ENCODE data around the gene CISTR.
"Not testable (repeated sequence)": the region's sequence is repeated elsewhere in the genome, so short reads cannot be mapped to it uniquely, and the experiment has no call there.

The CISTR gene

DNA sequence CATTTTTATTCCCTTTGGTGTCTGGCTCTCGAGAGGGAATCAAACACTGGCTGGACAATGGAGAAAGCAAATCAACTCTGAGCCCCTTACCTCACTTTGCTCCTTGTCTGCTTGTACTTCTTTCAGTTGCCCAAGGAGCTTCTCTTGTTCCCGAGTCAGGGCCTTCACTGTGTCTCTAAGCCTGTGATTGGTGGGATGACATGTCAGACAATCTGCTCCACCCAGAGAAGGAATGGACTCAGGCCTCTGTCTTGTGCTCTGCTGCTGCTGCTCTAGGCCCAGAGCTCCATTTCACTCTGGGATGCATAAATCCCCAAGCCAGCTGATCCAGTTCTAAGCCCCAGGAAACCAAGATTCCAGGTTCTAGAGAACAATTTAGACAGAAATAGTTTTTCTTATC, 32.1 kb downstream of the CISTR start:
- TF ChIP-seq, protein P1, sequence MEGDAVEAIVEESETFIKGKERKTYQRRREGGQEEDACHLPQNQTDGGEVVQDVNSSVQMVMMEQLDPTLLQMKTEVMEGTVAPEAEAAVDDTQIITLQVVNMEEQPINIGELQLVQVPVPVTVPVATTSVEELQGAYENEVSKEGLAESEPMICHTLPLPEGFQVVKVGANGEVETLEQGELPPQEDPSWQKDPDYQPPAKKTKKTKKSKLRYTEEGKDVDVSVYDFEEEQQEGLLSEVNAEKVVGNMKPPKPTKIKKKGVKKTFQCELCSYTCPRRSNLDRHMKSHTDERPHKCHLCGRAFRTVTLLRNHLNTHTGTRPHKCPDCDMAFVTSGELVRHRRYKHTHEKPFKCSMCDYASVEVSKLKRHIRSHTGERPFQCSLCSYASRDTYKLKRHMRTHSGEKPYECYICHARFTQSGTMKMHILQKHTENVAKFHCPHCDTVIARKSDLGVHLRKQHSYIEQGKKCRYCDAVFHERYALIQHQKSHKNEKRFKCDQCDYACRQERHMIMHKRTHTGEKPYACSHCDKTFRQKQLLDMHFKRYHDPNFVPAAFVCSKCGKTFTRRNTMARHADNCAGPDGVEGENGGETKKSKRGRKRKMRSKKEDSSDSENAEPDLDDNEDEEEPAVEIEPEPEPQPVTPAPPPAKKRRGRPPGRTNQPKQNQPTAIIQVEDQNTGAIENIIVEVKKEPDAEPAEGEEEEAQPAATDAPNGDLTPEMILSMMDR (IDR thresholded peaks at IDR 0.05; ENCODE audit: borderline replicate concordance, insufficient read depth, low read depth, low read length): no peak

DNA sequence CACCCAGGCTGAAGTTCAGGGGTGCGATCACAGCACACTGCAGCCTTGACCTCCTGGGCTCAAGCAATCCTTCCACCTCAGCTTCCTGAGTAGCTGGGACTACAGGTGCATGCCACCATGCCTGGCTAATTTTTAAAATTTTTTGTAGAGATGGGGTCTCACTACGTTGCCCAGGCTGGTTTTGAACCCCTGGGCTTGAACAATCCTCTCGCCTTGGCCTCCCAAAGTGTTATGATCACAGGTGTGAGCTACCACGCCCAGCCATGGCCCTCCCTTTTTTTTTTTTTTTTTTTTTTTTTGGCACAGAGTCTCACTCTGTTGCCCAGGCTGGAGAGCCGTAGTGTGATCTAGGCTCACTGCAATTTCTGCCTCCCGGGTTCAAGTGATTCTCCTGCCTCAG, 33.2 kb downstream of the CISTR start:
- H3K4me3 ChIP-seq (ENCODE audit: low read depth, low read length): not testable (repeated sequence)

More for the DNA sequence above, 32.1 kb downstream of the CISTR start:
- no peak overlapping the region for H3K4me3 ChIP-seq (ENCODE audit: low read depth, low read length)

DNA sequence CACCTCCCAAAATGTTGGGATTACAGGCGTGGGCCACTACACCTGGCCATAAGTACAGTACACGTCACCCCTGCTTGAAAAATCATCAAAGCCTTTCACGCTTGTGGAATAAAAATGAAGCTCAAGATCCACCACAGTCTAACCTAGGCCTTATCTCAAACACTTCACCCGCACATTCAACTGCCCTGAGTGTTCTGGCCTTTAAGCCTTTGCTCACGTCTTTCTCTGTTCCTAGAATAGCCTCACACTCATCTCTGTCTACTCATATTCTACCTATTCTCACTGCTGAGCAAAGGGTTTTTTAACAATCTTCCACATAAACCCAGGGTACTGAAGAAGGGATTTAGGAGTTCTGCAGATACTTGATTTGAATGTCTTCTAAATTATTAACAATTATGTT, 34.5 kb downstream of the CISTR start:
- TF ChIP-seq, protein P1 (IDR thresholded peaks at IDR 0.05; ENCODE audit: borderline replicate concordance, insufficient read depth, low read depth, low read length): no peak
- H3K4me3 ChIP-seq (ENCODE audit: low read depth, low read length): no peak overlapping the region

DNA sequence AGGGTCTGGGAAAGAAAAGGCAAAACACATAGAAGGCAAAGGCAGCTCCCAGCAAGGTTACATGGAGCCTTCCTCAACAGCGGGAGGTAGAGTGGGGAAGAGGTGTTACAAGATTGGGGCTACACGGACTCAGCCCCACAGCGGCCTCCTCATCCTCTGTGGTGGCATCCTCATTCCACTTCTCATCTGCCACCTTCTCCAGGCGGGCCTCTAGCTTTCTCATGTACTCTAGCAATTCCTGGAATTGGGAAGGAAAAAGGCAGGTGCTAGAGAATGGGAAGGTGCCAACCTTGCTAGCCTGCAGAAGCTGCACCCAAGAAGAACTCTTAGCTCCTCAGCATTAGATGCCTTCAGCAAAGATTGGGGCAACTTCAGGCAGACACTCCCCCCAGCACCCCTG, 37.8 kb downstream of the CISTR start:
- no peak overlapping the region for H3K4me3 ChIP-seq (ENCODE audit: low read depth, low read length)
- TF ChIP-seq, protein P1 (IDR thresholded peaks at IDR 0.05; ENCODE audit: borderline replicate concordance, insufficient read depth, low read depth, low read length): no peak

DNA sequence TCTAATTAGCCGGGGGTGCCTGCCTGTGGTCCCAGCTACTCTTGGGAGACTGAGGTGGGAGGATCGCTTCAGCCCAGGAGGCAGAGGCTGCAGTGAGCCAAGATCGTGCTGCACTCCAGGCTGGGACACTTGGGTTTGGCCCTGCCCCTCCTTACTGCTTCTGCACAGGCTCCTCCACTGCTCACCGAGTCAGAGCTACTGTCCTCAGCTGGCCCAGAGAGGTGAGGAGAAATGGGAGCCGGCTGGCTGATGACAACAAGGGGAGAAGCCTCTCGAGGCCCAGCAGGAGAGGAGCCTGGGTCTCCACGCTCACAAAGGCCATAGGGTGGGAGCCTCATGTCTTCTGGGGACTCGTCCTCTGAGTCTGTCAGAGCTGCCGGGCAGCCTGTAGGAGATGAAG, 38.3 kb downstream of the CISTR start:
- TF ChIP-seq, protein P1 (IDR thresholded peaks at IDR 0.05; ENCODE audit: borderline replicate concordance, insufficient read depth, low read depth, low read length): no peak

DNA sequence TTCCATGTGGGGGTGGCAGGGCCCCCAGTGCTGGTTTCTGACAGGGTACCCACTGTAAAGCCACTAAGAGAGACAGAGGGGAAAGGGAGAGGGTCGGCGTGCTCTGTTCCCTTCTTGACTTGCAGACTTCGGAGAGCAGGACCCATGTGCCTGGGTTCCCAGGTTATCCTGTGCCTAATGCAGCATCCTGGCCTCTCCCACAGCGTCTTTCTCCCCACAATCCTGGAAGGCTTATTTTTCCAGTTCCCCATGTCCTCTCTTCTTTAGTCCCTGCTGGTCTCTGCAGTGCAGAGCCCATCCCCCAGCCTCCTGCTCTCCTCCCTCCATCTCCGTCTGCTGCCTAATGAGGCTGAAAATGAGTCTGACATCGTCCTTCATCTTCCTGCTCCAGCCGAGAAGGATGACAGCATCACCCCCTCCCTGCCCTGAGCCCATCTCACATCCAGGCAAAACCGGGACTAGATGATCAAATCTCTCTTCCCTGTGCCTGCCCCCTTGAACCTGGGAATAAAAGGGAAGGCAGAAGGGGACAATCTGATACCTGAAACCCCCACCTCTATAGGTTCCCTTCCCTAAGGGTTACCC, 39.6 kb downstream of the CISTR start:
- H3K4me3 ChIP-seq (ENCODE audit: low read depth, low read length): no peak overlapping the region
- TF ChIP-seq, protein P1 (IDR thresholded peaks at IDR 0.05; ENCODE audit: borderline replicate concordance, insufficient read depth, low read depth, low read length): no peak

More for the DNA sequence above, 38.3 kb downstream of the CISTR start:
- no peak overlapping the region for H3K4me3 ChIP-seq (ENCODE audit: low read depth, low read length)

DNA sequence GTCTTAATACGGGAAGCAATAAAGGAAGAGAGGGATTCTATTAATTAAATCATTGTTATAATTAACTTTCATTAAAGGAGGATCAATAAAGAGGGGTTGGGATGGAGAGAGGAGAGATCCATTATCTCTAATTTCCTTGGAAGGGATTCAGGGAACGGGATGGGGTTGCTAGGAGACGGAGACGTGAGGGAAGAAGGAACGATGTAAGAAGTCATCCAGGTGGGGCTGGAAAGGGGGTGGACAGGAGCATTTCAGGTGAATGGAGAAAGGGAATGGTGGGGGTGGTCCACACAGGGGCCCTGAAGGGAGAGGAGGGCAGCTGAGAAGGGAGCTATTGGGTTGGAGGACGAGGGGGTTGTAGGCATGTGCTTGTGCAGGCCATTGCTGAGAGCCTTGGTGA, 41.7 kb downstream of the CISTR start:
- no peak overlapping the region for H3K4me3 ChIP-seq (ENCODE audit: low read depth, low read length)

More for the DNA sequence above, 41.7 kb downstream of the CISTR start:
- TF ChIP-seq, protein P1 (IDR thresholded peaks at IDR 0.05; ENCODE audit: borderline replicate concordance, insufficient read depth, low read depth, low read length): no peak
